ENCODE results near the gene HRAS. TPM values are rescaled to one million over a fixed set of nuclear protein-coding genes. Genes with fewer than 3 reads are reported as not detected.

HRAS gene
- total RNA-seq, 1 experiment from 2014 or later = 128 TPM

- Histone ChIP-seq H3K4me1 (ENCODE audit: insufficient read depth, low read length) (peaks cover 12% of the 10 kb centered on the region), H3K9ac (ENCODE audit: low read length) (peak overlapping the region; percentile 100), H3K4me3 (ENCODE audit: low read length) (peak overlapping the region; percentile 88), H3K27ac (ENCODE audit: low read length) (peak overlapping the region; percentile 100), H3K36me3 (ENCODE audit: low read depth, low read length) (peaks cover 3% of the 10 kb centered on the region; the same call in 1 of the 2 replicates), H3K79me2 (ENCODE audit: low read length) (peaks cover 43% of the 10 kb centered on the region), H3K27me3 (ENCODE audit: low read length) (no peaks in the 10 kb centered on the region), H3F3A (ENCODE audit: low read length, unreplicated experiment) (no peaks in the 10 kb centered on the region), H3K9me2 (replicated peaks; ENCODE audit: low read length) (no peaks in the 10 kb centered on the region), H4K20me1 (ENCODE audit: low read length) (no peaks in the 10 kb centered on the region), H3K4me2 (ENCODE audit: low read length) (peak overlapping the region; percentile 100), H3K9me3 (ENCODE audit: low read length) (no peaks in the 10 kb centered on the region), H2AFZ (ENCODE audit: low read length) (peak overlapping the region; percentile 82)
- TF ChIP-seq CTCF (conservative IDR thresholded peaks at IDR 0.05; ENCODE audit: low read depth, low read length) (no peak), EZH2 (IDR thresholded peaks at IDR 0.05; ENCODE audit: low read length, unreplicated experiment) (no peak), EZH2phosphoT487 (IDR thresholded peaks at IDR 0.05; ENCODE audit: borderline replicate concordance, low read length) (no peak)
- CTCF ChIA-PET = interaction anchor here (1.0 kb wide), 1 partner anchor 13 kb away, joined by 3 read pairs; no protein-coding TSS in a partner anchor
- POLR2A ChIA-PET (ENCODE audit: unreplicated experiment) = interaction anchor here (0.6 to 0.9 kb wide), 4 partner anchors 15 to 299 kb away, joined by 3 to 8 read pairs (median 3); partner anchors contain the start of genes BET1L, PHRF1 and RIC8A
- ATAC-seq = peak; percentile 72
- intact Hi-C loops (cut with micrococcal nuclease) = loop anchor here (2.0 to 5.0 kb wide), 3 partner anchors 30 to 56 kb away; partner anchors contain the start of genes LRRC56 and PTDSS2
- BruUV-seq (replicated peaks) = TSS peak; percentile 78
- peak; percentile 95 for DNase-seq
Measured at GRCh38 chr11:506238-506994, 29.0 kb downstream of the HRAS start.

- peaks cover 12% of the 10 kb centered on the region for H3K4me1 ChIP-seq (ENCODE audit: insufficient read depth, low read length)
- no peaks in the 10 kb centered on the region for H3K9me3 ChIP-seq (ENCODE audit: low read length)
- H3K9me2 ChIP-seq (replicated peaks; ENCODE audit: low read length) = no peaks in the 10 kb centered on the region
- peaks cover 43% of the 10 kb centered on the region for H3K79me2 ChIP-seq (ENCODE audit: low read length)
- peak; percentile 24 for DNase-seq
- ATAC-seq = no peak
- intact Hi-C loops (cut with micrococcal nuclease) = loop anchor here (5.0 kb wide), 1 partner anchor 38 kb away; no protein-coding TSS in a partner anchor
- no peak overlapping the region for H3K27ac ChIP-seq (ENCODE audit: low read length)
- TF ChIP-seq EZH2 (IDR thresholded peaks at IDR 0.05; ENCODE audit: low read length, unreplicated experiment) = no peak
- TF ChIP-seq EZH2phosphoT487 (IDR thresholded peaks at IDR 0.05; ENCODE audit: borderline replicate concordance, low read length) = no peak
- TF ChIP-seq CTCF (conservative IDR thresholded peaks at IDR 0.05; ENCODE audit: low read depth, low read length) = no peak
- ChIA-PET CTCF (no interaction called here), POLR2A (ENCODE audit: unreplicated experiment) (no interaction called here)
- no peaks in the 10 kb centered on the region for H3F3A ChIP-seq (ENCODE audit: low read length, unreplicated experiment)
- peak overlapping the region; percentile 88 for H3K4me3 ChIP-seq (ENCODE audit: low read length)
- no TSS peak for BruUV-seq (replicated peaks)
- peaks cover 1% of the 10 kb centered on the region; the same call in 1 of the 2 replicates for H3K36me3 ChIP-seq (ENCODE audit: low read depth, low read length)
- peak overlapping the region; percentile 100; the same call in 1 of the 2 replicates for H3K9ac ChIP-seq (ENCODE audit: low read length)
- H3K27me3 ChIP-seq (ENCODE audit: low read length) = no peaks in the 10 kb centered on the region
- H3K4me2 ChIP-seq (ENCODE audit: low read length) = peak overlapping the region; percentile 100
- H4K20me1 ChIP-seq (ENCODE audit: low read length) = no peaks in the 10 kb centered on the region
- H2AFZ ChIP-seq (ENCODE audit: low read length) = no peak overlapping the region
Measured at GRCh38 chr11:504994-505344, 30.4 kb downstream of the HRAS start.
